ENCODE data around the gene CAMSAP2.

The CAMSAP2 gene, protein sequence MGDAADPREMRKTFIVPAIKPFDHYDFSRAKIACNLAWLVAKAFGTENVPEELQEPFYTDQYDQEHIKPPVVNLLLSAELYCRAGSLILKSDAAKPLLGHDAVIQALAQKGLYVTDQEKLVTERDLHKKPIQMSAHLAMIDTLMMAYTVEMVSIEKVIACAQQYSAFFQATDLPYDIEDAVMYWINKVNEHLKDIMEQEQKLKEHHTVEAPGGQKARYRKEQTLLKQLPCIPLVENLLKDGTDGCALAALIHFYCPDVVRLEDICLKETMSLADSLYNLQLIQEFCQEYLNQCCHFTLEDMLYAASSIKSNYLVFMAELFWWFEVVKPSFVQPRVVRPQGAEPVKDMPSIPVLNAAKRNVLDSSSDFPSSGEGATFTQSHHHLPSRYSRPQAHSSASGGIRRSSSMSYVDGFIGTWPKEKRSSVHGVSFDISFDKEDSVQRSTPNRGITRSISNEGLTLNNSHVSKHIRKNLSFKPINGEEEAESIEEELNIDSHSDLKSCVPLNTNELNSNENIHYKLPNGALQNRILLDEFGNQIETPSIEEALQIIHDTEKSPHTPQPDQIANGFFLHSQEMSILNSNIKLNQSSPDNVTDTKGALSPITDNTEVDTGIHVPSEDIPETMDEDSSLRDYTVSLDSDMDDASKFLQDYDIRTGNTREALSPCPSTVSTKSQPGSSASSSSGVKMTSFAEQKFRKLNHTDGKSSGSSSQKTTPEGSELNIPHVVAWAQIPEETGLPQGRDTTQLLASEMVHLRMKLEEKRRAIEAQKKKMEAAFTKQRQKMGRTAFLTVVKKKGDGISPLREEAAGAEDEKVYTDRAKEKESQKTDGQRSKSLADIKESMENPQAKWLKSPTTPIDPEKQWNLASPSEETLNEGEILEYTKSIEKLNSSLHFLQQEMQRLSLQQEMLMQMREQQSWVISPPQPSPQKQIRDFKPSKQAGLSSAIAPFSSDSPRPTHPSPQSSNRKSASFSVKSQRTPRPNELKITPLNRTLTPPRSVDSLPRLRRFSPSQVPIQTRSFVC (N-terminal part only)

DNA sequence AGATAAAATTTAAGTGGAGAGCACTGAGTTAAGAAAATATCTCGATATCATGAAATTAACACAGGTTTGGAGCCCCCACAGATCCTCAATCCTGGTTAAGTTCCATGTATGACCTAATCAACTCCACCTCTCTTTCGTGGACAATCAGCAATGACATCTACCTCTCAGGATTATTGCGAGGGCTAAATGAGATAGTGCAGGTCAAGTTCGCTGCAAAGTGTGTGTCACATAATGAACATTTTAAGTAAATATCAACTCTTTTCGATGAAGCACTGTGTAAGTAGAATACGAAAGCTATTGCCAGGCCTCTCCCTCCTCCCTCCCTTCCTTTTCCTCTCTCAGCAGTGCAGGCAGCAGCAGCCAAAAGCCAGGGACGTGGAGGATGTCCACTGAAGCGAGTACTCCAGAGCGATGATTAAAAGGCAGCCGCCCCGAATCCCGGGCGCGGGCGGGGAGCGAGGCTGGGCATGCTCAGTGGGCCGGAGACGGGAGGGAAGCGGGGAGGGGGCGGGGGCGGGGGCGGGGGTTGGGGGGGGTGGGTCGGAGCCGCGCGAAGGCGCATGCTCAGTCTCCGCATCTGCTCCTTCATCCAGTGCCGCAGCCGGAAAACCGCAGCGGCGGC, at the start of gene CAMSAP2:
CAMSAP2 (plus strand) TSS at position 567 of the 622 bp plus-strand sequence. CDS start 935 bp downstream, outside the sequence.
- peak; percentile 73 for DNase-seq (ENCODE audit: low read depth, low spot score)

DNA sequence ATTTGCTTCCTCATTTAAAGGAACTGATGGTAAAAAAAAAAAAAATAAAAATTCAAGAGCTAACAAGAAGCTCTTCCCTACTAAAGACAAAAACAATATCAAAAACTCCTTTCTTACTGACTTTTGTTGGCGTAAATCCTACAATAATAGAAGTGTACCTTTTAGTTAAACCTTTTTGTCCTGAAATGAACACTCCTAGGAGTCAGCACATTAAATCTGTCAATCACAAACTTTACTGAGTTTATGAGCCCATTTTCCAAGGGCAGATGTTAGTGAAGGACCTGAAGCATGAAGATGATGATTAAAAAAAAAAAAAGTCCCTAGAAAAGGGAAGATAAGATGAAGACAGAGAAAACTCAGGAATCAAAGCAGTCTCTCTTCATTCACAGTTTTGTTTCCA, 46.4 kb upstream of the CAMSAP2 start:
- no peak for DNase-seq (ENCODE audit: low read depth, low spot score)

DNA sequence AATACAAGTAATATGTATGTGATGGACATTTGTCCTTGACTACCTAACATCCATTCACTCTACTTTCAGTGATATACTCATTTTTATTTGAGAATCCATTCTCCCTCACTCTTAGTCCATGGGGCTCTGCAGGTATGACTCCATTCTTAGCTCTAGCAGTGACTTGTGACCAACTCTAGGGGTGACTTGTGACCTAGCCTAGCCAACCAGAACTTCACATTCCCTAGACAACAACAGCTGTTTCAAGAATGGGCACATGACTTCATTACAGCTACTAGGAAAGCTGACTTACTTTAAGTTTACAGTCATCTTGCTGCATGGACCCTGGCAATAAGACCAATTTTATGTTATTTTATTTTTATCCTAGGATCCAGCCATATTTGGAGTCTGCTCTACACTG, 45.4 kb upstream of the CAMSAP2 start:
- DNase-seq (ENCODE audit: low read depth, low spot score): no peak

DNA sequence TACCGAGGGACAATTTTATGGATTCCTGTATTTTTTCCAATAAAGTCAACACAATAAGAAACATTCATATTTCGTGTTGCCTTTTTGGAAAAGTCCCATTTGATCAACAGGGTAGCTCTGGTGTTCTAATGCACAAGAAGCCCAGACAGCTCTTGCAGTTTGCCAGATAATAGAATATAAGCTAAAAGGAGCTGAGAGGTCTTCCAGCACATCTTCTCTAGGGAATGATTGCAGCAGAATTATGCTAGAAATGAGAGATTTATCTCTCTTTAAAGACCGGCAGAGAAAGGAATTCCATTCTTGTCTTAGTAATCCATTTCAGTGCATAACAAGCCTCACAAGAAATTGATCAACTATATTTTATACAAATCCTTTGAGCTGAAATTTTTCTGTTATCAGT, 44.0 kb upstream of the CAMSAP2 start:
- DNase-seq (ENCODE audit: low read depth, low spot score): no peak

DNA sequence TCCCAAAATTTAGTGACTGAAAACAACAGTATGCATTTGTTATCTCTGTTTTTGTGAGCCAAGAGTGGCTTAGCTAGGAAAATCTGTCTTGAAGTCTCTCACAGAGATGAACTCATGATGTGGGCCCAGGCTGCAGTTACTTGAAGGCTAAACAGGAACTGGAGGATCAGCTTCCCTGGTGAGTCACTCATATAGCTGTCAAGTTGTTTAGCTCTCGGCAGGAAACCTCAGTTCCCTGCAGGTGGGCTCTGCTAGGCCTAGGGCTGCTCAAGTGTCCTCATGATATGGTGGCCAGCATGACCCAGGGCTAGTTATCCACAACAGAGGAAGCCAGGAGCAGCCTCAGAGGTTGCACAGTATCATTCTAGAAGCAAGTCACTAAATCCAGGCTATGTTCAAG, 38.8 kb upstream of the CAMSAP2 start:
- DNase-seq (ENCODE audit: low read depth, low spot score): peak; percentile 83

DNA sequence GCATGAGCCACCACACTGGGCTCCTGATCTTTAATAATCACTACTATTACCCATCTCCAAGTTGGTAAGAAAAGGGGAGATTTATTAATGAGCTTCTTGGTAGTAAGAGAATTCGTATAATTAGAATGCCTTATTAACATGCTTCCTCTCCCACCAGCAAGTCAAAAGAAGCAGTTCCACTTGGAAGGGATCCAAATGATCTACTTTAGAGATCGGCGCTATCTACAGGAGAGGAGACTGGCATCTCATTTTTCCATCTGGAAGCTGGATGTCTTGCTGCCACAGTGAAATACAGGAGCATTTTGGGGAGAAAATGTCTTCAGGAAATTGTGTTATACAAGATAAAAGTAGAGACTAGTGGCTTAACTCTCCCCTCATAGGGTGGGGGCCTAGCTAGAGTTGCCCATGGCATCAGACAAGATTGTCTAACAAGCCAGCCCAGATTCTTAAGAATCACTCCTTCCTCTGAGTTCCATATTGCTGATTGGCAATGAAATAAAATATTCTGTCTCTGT, 33.6 kb upstream of the CAMSAP2 start:
- no peak for DNase-seq (ENCODE audit: low read depth, low spot score)

DNA sequence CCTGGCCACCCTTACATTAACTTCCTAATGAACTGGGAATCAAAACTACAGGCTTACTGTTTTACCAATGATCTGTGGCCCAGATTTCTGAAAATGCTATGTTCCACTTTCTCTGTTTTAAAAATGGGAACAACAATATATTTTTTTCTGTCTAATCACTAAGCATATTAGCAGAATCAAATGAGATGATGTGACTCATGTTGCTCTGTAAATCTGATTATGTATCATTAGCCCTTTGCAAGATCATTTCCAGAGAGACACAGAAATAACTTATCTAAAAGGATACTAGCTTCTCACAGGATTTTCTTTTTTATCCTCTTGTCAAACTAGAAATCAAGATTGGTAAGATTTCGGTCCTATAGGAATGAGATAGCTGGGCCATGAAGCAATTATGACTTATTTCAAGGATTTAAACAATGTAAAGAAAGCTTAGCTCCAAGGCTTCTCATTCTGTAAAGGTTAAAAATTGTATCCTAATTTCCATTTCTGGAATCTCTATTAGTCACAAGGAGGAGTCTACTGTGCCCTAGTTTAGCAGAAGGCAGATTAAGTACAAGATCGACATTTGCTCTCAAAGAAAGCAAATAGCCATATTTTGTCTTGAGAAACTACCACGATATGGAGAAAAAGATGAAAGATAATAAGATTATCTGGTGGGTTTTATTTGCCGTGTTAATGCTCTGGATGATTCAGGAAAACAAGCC, 32.4 kb upstream of the CAMSAP2 start:
- DNase-seq (ENCODE audit: low read depth, low spot score): no peak

DNA sequence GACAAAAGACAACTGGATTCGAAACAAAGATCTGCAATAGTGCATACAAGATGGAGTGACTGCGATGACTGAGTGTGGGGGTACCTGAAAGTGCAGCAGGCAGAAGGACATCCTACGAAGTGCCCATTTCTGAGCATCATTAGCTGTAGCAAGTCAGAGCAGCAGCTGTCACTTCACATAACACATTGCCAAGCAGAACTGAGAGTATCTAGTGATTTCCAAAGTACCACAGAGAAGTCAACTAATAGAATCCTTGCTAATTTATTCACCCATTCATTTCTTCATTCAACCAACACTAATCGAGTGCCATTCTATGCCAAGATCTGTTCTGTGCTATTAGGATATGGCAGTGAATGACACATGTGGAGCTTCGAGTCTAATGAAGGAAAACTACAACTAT, 31.6 kb upstream of the CAMSAP2 start:
- DNase-seq (ENCODE audit: low read depth, low spot score): no peak

DNA sequence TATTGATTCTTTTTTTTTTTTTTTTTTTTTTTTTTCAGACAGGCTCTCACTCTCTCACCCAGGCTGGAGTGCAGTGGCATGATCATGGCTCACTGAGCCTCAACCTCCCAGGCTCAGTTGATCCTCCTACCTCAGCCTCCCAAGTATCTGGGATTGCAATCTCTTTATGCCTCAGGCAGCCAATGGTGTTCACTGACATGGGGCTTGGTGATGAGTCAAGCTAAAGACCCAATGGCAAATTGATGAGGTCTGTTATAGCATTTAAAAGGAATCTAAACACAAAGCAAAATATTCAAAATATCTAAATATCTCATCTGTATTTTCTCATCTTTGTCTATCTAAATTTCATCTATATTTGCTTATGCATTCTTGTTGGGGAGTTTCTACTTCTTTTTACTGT, 30.5 kb upstream of the CAMSAP2 start:
- no peak for DNase-seq (ENCODE audit: low read depth, low spot score)

DNA sequence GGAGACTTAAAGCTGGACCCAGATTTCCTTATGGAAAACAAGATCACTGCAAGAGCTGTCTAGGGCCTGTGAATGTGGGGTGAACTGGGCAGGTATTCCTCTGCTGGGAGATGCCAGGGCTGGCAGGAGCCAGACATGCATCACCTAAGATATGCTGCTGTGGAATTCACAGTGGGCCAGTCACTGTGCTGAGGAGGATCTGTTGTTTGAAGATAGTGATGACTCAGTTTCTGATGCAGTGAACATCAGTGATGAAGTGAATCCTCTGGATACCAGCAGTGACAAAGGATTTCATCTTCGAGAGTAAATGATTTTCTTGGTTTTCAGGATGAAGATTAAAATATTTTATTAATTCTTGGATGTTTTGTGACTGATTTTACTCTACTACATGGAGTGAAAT, 29.9 kb upstream of the CAMSAP2 start:
- no peak for DNase-seq (ENCODE audit: low read depth, low spot score)

DNA sequence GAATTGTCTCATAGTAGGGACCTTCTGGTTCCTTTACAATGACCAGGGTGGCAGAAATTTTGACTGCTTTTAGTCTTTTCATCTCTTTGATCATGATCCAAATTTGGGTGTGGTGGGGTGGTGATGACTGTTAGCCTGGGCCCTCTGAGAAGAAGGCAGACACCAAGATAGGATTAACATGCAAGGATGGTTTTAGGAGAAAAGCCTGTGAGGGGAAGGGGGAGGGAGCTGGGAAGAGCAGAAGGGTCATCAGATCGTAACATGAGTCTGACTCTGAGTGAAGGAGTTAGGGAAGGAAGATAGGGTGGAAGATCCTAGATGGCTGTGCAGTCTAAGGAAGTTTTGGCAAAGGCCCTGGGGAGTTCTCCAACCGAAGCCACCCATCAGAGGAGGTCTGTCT, 28.5 kb upstream of the CAMSAP2 start:
- no peak for DNase-seq (ENCODE audit: low read depth, low spot score)

DNA sequence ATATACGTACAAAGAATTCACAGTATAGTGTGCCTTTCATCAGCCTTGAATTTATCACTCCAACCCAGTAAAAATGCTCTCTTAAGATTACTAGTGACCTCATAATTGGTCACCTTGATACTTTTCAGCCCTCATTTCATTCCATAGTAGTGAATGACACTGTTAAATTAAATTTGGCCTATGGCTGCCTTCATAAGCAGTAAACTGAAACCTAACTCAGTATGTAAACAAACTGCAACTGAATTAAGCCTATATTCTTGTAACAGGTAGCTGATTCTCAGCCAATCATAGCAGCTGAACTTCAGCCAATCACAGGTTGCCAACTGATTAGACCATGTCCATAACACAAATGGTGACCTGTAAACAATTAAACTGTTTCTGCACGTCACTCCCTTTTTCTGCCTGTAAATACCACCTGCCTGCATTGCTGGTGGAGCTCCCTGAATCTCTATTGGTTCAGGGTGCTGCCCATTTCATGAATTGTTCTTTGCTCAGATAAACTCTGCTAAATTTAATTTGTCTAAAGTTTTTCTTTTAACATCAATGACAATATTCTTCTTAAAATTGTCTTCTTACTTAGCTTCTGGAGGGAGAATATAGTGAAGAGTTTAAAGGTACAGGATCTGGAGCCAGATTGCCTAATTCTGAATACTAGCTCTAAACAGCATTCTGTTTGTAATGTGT, 24.0 kb upstream of the CAMSAP2 start:
- no peak for DNase-seq (ENCODE audit: low read depth, low spot score)

DNA sequence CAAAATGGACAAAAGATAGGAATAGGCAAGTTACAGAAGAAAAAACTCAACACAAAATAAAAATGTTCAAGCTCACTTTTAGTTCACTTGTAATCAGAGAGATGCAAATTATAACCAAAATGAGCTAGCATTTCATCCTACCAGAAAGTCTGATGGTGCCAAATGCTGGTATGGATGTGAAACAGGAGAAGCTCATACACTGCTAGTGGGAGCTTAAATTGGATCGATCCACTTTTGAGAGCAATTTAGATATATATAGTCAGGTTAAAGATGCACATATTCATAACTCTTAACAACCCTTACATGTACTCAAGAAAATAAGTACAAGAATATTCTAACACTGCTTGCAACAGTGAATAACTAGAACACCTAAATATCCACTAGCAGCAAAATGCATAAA, 18.5 kb upstream of the CAMSAP2 start:
- no peak for DNase-seq (ENCODE audit: low read depth, low spot score)

DNA sequence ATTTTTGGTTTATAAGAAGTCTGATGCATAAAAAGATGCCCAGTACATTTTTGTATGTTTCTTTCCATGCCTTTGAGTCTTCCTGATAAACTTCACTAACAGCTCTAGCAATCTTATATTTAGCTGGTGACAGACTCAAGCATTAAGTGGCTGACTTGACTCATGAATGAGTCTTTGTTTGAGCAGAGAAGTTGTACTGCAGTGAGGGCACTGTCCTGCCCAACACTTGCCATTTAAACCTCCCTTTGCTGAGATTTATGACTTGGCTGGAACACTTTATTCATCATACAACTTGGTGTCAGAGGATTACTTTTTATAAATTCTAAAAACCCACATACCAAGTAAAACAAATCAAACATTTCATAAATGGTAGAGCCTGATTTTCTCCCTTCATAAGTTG, 14.6 kb upstream of the CAMSAP2 start:
- no peak for DNase-seq (ENCODE audit: low read depth, low spot score)

DNA sequence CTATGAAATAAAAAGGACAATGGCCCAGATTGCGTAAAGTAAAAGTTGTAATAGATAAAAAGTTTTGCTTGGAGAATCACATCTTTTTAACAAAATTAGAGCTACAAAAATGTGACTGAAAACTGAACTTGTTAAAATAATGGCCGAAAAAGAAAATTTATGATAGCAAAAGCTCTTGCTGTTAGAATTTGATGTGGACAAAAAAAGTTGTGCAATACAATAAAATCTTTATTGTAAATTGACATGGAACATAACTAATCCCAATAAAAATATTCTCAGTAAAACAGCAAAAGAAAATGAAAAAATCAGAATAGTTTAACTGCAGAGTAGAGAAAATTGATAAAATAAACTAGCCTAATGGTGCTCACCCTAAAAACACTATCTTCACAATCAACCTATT, 11.4 kb upstream of the CAMSAP2 start:
- DNase-seq (ENCODE audit: low read depth, low spot score): no peak

DNA sequence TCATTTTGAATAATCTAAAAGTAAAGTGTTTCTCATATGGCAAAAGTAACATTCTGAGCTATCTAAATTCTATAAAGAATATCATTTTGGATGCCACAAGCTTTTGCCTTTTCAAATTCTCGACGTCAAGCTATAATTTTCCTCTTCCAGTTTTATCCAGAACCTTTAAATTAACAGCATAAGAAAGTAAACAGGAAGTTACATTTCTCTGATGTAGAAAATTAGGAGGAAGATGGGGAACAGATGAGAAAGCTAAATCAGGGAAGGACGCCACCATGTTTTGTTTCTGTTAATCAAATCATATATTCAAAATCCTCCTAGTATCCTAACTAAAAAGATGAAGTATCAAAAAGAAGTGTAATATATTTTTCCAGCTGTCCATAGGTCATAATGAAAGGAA, 8.8 kb upstream of the CAMSAP2 start:
- DNase-seq (ENCODE audit: low read depth, low spot score): no peak

DNA sequence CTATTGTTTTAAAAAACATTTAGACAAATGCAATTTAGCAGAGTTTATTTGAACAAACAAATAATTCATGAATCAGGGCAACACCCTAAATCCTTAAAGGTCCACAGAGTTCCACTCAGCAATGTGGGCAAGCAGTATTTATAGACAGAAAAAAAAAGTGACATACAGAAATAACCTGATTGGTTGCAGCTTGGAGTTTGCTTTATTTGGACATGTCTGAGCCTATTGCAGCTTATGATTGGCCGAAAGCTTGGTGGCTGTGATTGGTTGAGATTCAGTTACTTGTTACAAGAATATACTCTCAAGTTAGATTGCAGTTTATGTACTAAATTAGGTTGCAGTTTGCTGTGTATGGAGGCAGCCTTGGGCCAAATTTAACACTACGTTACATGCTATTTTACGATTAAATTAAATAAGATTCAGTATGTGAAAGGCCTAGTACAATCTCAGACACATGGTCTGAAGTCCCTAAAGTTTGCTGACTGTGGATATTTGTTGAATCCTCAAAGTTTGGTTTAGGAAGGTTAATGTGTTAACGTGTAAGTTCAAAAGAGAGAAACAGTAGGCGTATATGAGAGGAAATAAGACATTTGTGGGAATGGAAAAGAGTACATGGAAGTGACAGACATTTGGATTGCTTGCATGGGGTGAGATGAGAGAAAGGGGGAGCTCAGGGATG, 6.9 kb upstream of the CAMSAP2 start:
- DNase-seq (ENCODE audit: low read depth, low spot score): no peak

DNA sequence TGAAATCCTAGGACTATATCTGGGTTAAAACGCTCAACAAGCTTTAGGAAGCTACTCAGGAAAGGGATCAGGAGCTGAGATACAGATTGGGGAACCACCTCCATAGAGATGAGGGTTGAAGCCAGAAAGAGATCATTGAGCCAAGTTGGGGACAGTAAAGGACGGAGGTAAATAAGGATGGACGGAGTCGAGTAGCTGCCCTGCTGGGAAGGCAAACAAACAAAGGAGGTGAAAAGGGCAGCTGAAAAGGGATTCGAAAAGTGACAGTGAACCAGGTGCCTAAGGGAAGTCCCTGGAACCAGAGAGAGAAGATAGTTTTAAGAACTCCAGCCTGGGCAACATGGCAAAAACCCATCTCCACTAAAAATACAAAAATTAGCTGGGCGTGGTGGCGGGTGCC, 6.3 kb upstream of the CAMSAP2 start:
- DNase-seq (ENCODE audit: low read depth, low spot score): no peak

DNA sequence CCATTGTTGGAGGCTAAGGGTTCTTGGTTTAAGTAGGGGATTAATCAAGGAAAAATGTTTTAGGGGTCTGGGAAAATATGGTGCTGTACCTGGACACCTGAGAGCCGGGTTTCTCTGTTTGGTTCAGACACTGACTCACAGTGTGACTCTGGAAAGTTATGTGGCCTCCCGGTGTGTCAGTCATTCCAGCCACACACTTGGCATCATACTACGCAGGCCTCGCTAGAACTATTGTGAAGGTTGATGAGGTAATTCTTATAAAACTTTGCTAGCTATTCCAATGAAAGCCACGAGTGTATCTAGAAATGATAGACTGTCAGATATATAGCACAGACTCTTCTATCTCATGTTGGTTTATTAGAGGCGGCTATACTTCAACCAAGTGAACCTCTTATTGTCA, 4.8 kb upstream of the CAMSAP2 start:
- no peak for DNase-seq (ENCODE audit: low read depth, low spot score)

DNA sequence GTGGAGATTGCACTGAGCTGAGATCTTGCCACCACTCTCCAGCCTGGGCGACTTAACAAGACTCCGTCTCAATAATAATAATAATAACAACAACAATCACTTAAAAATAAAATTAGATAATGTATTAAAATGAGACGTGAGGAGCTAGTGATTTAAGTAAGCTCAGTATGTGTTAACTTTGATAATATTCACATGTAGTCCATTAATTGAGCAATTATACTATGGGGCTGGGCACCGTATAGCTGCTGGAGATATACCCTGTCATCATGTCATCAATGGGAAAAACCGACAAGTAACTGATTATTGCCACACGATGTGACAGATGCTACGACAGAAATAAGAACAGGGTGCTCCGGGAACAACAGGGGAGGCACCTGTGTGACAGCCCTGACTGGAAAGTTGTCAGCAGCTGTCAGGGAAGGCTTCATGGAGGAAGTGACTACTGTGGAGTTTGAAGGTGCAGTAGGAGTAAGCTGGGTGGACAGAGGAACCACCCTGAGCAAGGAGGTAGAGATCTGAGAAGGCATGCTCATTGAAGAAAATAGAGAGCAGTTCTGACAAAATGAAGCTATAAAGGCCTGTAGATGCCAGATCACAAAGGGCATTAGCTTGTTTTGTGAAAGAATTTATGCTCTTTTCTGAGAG, 924 bp upstream of the CAMSAP2 start:
- no peak for DNase-seq (ENCODE audit: low read depth, low spot score)
